Esophagus muscularis mucosa (tissue), 4 donors: ENCODE results near the gene SPOCK1. TPM values are rescaled to one million over a fixed set of nuclear protein-coding genes. Genes with fewer than 3 reads are reported as not detected.

Source experiments
- DNase-seq: peaks from one replicate; pipeline ENCODE4 v3.0.0-alpha.2; 2017; ENCODE audit errors: extremely low spot score
- H3K27ac ChIP-seq, 4 donors: fragments of 200-600 bp; sonication (generic); replicated peaks in 1 of 4; 1 replicate in 3 of 4; 2 replicates in 1 of 4; pipeline ENCODE4 v1.5.1; 2016 to 2019; ENCODE audit warnings: mild to moderate bottlenecking in 1 of 4
- H3K27me3 ChIP-seq, 4 donors: fragments of 200-600 bp; sonication (generic); one replicate each; pipeline versions ENCODE4 v1.5.1 to v1.6.0; 2016 to 2019
- H3K36me3 ChIP-seq, 4 donors: fragments of 200-600 bp; sonication (generic); one replicate each; pipeline ENCODE4 v1.5.1; 2016 to 2019
- H3K4me1 ChIP-seq, 4 donors: fragments of 200-600 bp; sonication (generic); one replicate each; pipeline ENCODE4 v1.5.1; 2016 to 2019
- H3K4me3 ChIP-seq, 4 donors: fragments of 200-600 bp; sonication (generic); 1 replicate in 2 of 4; 2 replicates in 2 of 4; pipeline ENCODE4 v1.5.1; 2016 to 2019; ENCODE audit warnings: mild to moderate bottlenecking in 4 of 4, moderate library complexity in 1 of 4
- H3K9me3 ChIP-seq, 4 donors: fragments of 200-600 bp; sonication (generic); 1 replicate in 3 of 4; 2 replicates in 1 of 4; pipeline ENCODE4 v1.5.1; 2016 to 2019
- CTCF ChIP-seq, 3 experiments: fragments of 200-600 bp in 2 of 3; fragments of 450-650 bp in 1 of 3; sonication (generic) in 2 of 3; IDR thresholded peaks; one replicate each; pipeline ENCODE4 v1.5.1; 2017 to 2019; ENCODE audit warnings: antibody characterized with exemption in 3 of 3, mild to moderate bottlenecking in 2 of 3, moderate library complexity in 1 of 3
- EP300 ChIP-seq: sonication (generic); formaldehyde crosslinking; IDR thresholded peaks from one replicate; pipeline ENCODE4 v1.6.1; 2017; ENCODE audit warnings: antibody characterized with exemption
- POLR2A ChIP-seq: fragments of 450-650 bp; IDR thresholded peaks from one replicate; pipeline ENCODE4 v1.6.1; 2017; ENCODE audit warnings: antibody characterized with exemption, moderate library complexity, mild to moderate bottlenecking, low read depth
- POLR2AphosphoS5 ChIP-seq, 2 donors: sonication (generic); formaldehyde crosslinking; IDR thresholded peaks; one replicate each; pipeline ENCODE4 v1.6.1; 2017; ENCODE audit warnings: antibody characterized with exemption in 2 of 2
- WGBS: methylation state at CpG from one replicate; pipeline ENCODE4 v1.1.5; 2018; 5-methylcytosine and 5-hydroxymethylcytosine counted together
- intact Hi-C: fragments of 100-400 bp; cut with DNase I; formaldehyde crosslinking; loops from one replicate; pipeline ENCODE4 v1.15.1; 2023
- total RNA-seq, 4 donors: library from RNA; depleted of rRNA; stranded (reverse); fragments of >200 nt; gene quantifications; one replicate each; pipeline versions ENCODE4 v1.1.0 to v1.2.1, GENCODE V29; 2016

The SPOCK1 gene
- total RNA-seq, 4 donors from 2014 or later, result 39.0 to 52.4 (median 45.6) TPM

- 75% methylated on average over 6 of the region's 7 CpGs for WGBS
- H3K27me3 ChIP-seq, result no peaks in the 10 kb centered on the region
- no peaks in the 10 kb centered on the region for H3K36me3 ChIP-seq
- intact Hi-C loops, result no loop called here
- H3K9me3 ChIP-seq, result no peaks in the 10 kb centered on the region
- no peak for DNase-seq
- no peak overlapping the region for H3K4me3 ChIP-seq
- no peaks in the 10 kb centered on the region for H3K4me1 ChIP-seq
- H3K27ac ChIP-seq, result no peak overlapping the region
- TF ChIP-seq POLR2A, result no peak
- TF ChIP-seq POLR2AphosphoS5 (IDR thresholded peaks at IDR 0.05), result no peak
Observed at GRCh38 chr5:137374110-137374714, 124.9 kb downstream of the SPOCK1 start.

GRCh38 chr5:137372773-137373160 is 126.4 kb downstream of the SPOCK1 start:
- no peaks in the 10 kb centered on the region for H3K9me3 ChIP-seq
- intact Hi-C loops, result no loop called here
- TF ChIP-seq CTCF (IDR thresholded peaks at IDR 0.05), result no peak
- TF ChIP-seq EP300, result no peak
- no peak for TF ChIP-seq POLR2AphosphoS5 (IDR thresholded peaks at IDR 0.05)
- no peak for TF ChIP-seq POLR2A
- no peak overlapping the region for H3K4me3 ChIP-seq
- no peaks in the 10 kb centered on the region for H3K4me1 ChIP-seq
- H3K27ac ChIP-seq, result no peak overlapping the region
- DNase-seq, result no peak
- H3K36me3 ChIP-seq, result no peaks in the 10 kb centered on the region
- 78% methylated on average over 2 of the region's 2 CpGs for WGBS
- H3K27me3 ChIP-seq, result no peaks in the 10 kb centered on the region

- Histone ChIP-seq H3K36me3 (no peaks in the 10 kb centered on the region), H3K4me1 (no peaks in the 10 kb centered on the region), H3K9me3 (no peaks in the 10 kb centered on the region), H3K27ac (no peak overlapping the region), H3K4me3 (no peak overlapping the region), H3K27me3 (no peaks in the 10 kb centered on the region)
- 56% methylated on average over 2 of the region's 2 CpGs for WGBS
- TF ChIP-seq POLR2AphosphoS5 (IDR thresholded peaks at IDR 0.05), result no peak
- DNase-seq, result no peak
- intact Hi-C loops, result no loop called here
Observed at GRCh38 chr5:137372016-137372772, 126.9 kb downstream of the SPOCK1 start.

- H3K4me1 ChIP-seq, result peaks cover 0 to 6% (median 4%) of the 10 kb centered on the region in 4 donors
- H3K36me3 ChIP-seq, result no peaks in the 10 kb centered on the region
- H3K27ac ChIP-seq, result no peak overlapping the region
- WGBS, result 96% methylated on average over 15 of the region's 15 CpGs
- TF ChIP-seq POLR2A (no peak), POLR2AphosphoS5 (IDR thresholded peaks at IDR 0.05) (no peak), EP300 (no peak), CTCF (IDR thresholded peaks at IDR 0.05) (no peak)
- H3K9me3 ChIP-seq, result no peaks in the 10 kb centered on the region
- H3K4me3 ChIP-seq, result no peak overlapping the region
- no peak for DNase-seq
- H3K27me3 ChIP-seq, result no peaks in the 10 kb centered on the region
- intact Hi-C loops, result no loop called here
Observed at GRCh38 chr5:137370096-137371071, 128.7 kb downstream of the SPOCK1 start.

- no peak overlapping the region for H3K27ac ChIP-seq
- peaks cover 0 to 12% (median 9%) of the 10 kb centered on the region in 4 donors for H3K4me1 ChIP-seq
- no peak overlapping the region for H3K4me3 ChIP-seq
- no peaks in the 10 kb centered on the region for H3K27me3 ChIP-seq
- intact Hi-C loops, result no loop called here
- no peaks in the 10 kb centered on the region for H3K36me3 ChIP-seq
- TF ChIP-seq EP300, result no peak
- TF ChIP-seq CTCF (IDR thresholded peaks at IDR 0.05), result no peak
- no peak for TF ChIP-seq POLR2AphosphoS5 (IDR thresholded peaks at IDR 0.05)
- TF ChIP-seq POLR2A, result no peak
- no peak for DNase-seq
- no peaks in the 10 kb centered on the region for H3K9me3 ChIP-seq
- 81% methylated on average over 6 of the region's 6 CpGs for WGBS
Observed at GRCh38 chr5:137368651-137369050, 130.5 kb downstream of the SPOCK1 start.
